ENCODE results near the gene PSORS1C1. TPM values are rescaled to one million over a fixed set of nuclear protein-coding genes. Genes with fewer than 3 reads are reported as not detected.
"Not testable (repeated sequence)": the region's sequence is repeated elsewhere in the genome, so short reads cannot be mapped to it uniquely, and the experiment has no call there.

The PSORS1C1 gene
- total and polyA plus RNA-seq, 2 experiments from 2014 or later: 1.4 to 4.6 TPM

GRCh38 chr6:31162463-31163165 is 48.0 kb downstream of the PSORS1C1 start:
- no peak overlapping the region for H2AFZ ChIP-seq
- no peaks in the 10 kb centered on the region for H4K20me1 ChIP-seq (ENCODE audit: insufficient read depth, poor library complexity, severe bottlenecking)
- H3K4me1 ChIP-seq (ENCODE audit: insufficient read depth): peaks cover 5% of the 10 kb centered on the region
- H3K9me3 ChIP-seq (ENCODE audit: low read depth): no peaks in the 10 kb centered on the region
- no peaks in the 10 kb centered on the region for H3K27me3 ChIP-seq
- TF ChIP-seq CTCF (IDR thresholded peaks at IDR 0.05; ENCODE audit: poor library complexity) (no peak), EZH2phosphoT487 (IDR thresholded peaks at IDR 0.05; ENCODE audit: low read depth, severe bottlenecking, unreplicated experiment) (no peak), EZH2 (IDR thresholded peaks at IDR 0.05; ENCODE audit: borderline replicate concordance) (no peak)
- no peak overlapping the region for H3K27ac ChIP-seq
- no peaks in the 10 kb centered on the region for H3K9me2 ChIP-seq (replicated peaks; ENCODE audit: insufficient read depth)
- no peaks in the 10 kb centered on the region for H3K79me2 ChIP-seq
- WGBS (ENCODE audit: low lambda C conversion rate, missing lambda C conversion rate): 93% methylated on average over 13 of the region's 13 CpGs
- no peak for DNase-seq (ENCODE audit: low spot score)
- no peak overlapping the region for H3K4me3 ChIP-seq
- H3K4me2 ChIP-seq: no peak overlapping the region
- H3K36me3 ChIP-seq (replicated peaks; ENCODE audit: insufficient read depth, low read depth): no peaks in the 10 kb centered on the region

- no peak for TF ChIP-seq EZH2 (IDR thresholded peaks at IDR 0.05; ENCODE audit: borderline replicate concordance)
- no peak for TF ChIP-seq CTCF (IDR thresholded peaks at IDR 0.05; ENCODE audit: poor library complexity)
- TF ChIP-seq EZH2phosphoT487 (IDR thresholded peaks at IDR 0.05; ENCODE audit: low read depth, severe bottlenecking, unreplicated experiment): no peak
- H2AFZ ChIP-seq: no peak overlapping the region
- no peaks in the 10 kb centered on the region for H4K20me1 ChIP-seq (ENCODE audit: insufficient read depth, poor library complexity, severe bottlenecking)
- H3K9me3 ChIP-seq (ENCODE audit: low read depth): no peaks in the 10 kb centered on the region
- DNase-seq (ENCODE audit: low spot score): no peak
- no peak overlapping the region for H3K4me2 ChIP-seq
- peaks cover 6% of the 10 kb centered on the region for H3K27me3 ChIP-seq
- H3K4me1 ChIP-seq (ENCODE audit: insufficient read depth): peaks cover 3% of the 10 kb centered on the region
- no peak overlapping the region for H3K4me3 ChIP-seq
- H3K27ac ChIP-seq: no peak overlapping the region
- no peaks in the 10 kb centered on the region for H3K9me2 ChIP-seq (replicated peaks; ENCODE audit: insufficient read depth)
- H3K36me3 ChIP-seq (replicated peaks; ENCODE audit: insufficient read depth, low read depth): no peaks in the 10 kb centered on the region
- H3K79me2 ChIP-seq: no peaks in the 10 kb centered on the region
Observed at GRCh38 chr6:31163922-31164321, 49.3 kb downstream of the PSORS1C1 start.

GRCh38 chr6:31164475-31165063 is 50.0 kb downstream of the PSORS1C1 start:
- not testable (repeated sequence) for H3K4me2 ChIP-seq; H3K9me3 ChIP-seq (ENCODE audit: low read depth); H3K36me3 ChIP-seq (replicated peaks; ENCODE audit: insufficient read depth, low read depth); H3K79me2 ChIP-seq; H3K9me2 ChIP-seq (replicated peaks; ENCODE audit: insufficient read depth); H3K4me3 ChIP-seq; H3K27ac ChIP-seq; H3K4me1 ChIP-seq (ENCODE audit: insufficient read depth); H4K20me1 ChIP-seq (ENCODE audit: insufficient read depth, poor library complexity, severe bottlenecking); H2AFZ ChIP-seq; DNase-seq (ENCODE audit: low spot score); H3K27me3 ChIP-seq
- WGBS (ENCODE audit: low lambda C conversion rate, missing lambda C conversion rate): 88% methylated on average over 8 of the region's 9 CpGs

GRCh38 chr6:31165064-31165832 is 50.6 kb downstream of the PSORS1C1 start:
- not testable (repeated sequence) for H3K4me2 ChIP-seq; H4K20me1 ChIP-seq (ENCODE audit: insufficient read depth, poor library complexity, severe bottlenecking); H3K9me2 ChIP-seq (replicated peaks; ENCODE audit: insufficient read depth); H3K27me3 ChIP-seq; H3K27ac ChIP-seq; H2AFZ ChIP-seq; H3K79me2 ChIP-seq; H3K4me1 ChIP-seq (ENCODE audit: insufficient read depth); H3K36me3 ChIP-seq (replicated peaks; ENCODE audit: insufficient read depth, low read depth); H3K4me3 ChIP-seq; DNase-seq (ENCODE audit: low spot score); H3K9me3 ChIP-seq (ENCODE audit: low read depth)
- 85% methylated on average over 17 of the region's 17 CpGs for WGBS (ENCODE audit: low lambda C conversion rate, missing lambda C conversion rate)
